Endothelial cell of umbilical vein (primary cell): ENCODE results near the gene GSTM3. TPM values are rescaled to one million over a fixed set of nuclear protein-coding genes. Genes with fewer than 3 reads are reported as not detected.

Experiments used
- BruUV-seq: library from RNA; stranded (reverse); fragments of 400-500 nt; replicated peaks from 2 replicates; lab custom pipeline; 2021; lab: Mats Ljungman, UMichigan
- CTCF ChIA-PET: fragments of 300-600, 350-600 bp; sonication (Branson Sonifier 250); formaldehyde crosslinking; loops from one replicate; lab custom pipeline; 2021; ENCODE audit warnings: antibody characterized with exemption, inconsistent platforms; lab: Charles Lee
- POLR2A ChIA-PET: fragments of 300-600, 350-600 bp; sonication (Branson Sonifier 250); formaldehyde crosslinking; loops from one replicate; lab custom pipeline; 2021; ENCODE audit warnings: antibody characterized with exemption, inconsistent platforms; lab: Charles Lee
- DNase-seq: peaks from one replicate; pipeline ENCODE4 v3.0.0-alpha.2; 2011; ENCODE audit warnings: low read depth, low spot score
- FAIRE-seq: peaks from 2 replicates; lab custom pipeline; 2011; peaks lifted over from hg19 to GRCh38; lab: Jason Lieb, UNC
- H2AFZ ChIP-seq: 2 replicates; pipeline ENCODE4 v1.6.0; 2012; ENCODE audit warnings: low read depth, low read length, control low read depth, inconsistent platforms
- H3K27ac ChIP-seq: 2 replicates; pipeline ENCODE4 v1.5.1; 2011; ENCODE audit warnings: low read depth, mild to moderate bottlenecking, control low read depth, low read length, moderate library complexity; ENCODE audit not compliant: insufficient read depth
- H3K27me3 ChIP-seq, 2 experiments: 2 replicates each; pipeline versions ENCODE4 v1.6.0 to v1.6.1; 2011; ENCODE audit warnings: low read length in 2 of 2, mixed read lengths in 1 of 2; ENCODE audit not compliant: control insufficient read depth in 2 of 2, insufficient read depth in 2 of 2
- H3K36me3 ChIP-seq, 2 experiments: 2 replicates in 1 of 2; 3 replicates in 1 of 2; pipeline ENCODE4 v1.5.1; 2011; ENCODE audit warnings: low read length in 2 of 2, mild to moderate bottlenecking in 1 of 2, moderate library complexity in 1 of 2; ENCODE audit not compliant: control insufficient read depth in 2 of 2, insufficient read depth in 2 of 2; ENCODE audit errors: extremely low read depth in 1 of 2
- H3K4me1 ChIP-seq: 3 replicates; pipeline ENCODE4 v1.5.1; 2011; ENCODE audit warnings: mild to moderate bottlenecking, low read length; ENCODE audit not compliant: control insufficient read depth, insufficient read depth; ENCODE audit errors: extremely low read depth
- H3K4me2 ChIP-seq: 2 replicates; pipeline ENCODE4 v1.6.1; 2011; ENCODE audit warnings: low read length, control low read depth, mixed read lengths; ENCODE audit not compliant: insufficient read depth
- H3K4me3 ChIP-seq, 3 experiments: fragments of 200-600 bp in 1 of 3; sonication (generic), shearing (Covaris generic) in 1 of 3; replicated peaks in 1 of 3; 2 replicates each; pipeline ENCODE4 v1.5.1; 2011 to 2016; ENCODE audit warnings: control low read depth in 3 of 3, low read length in 3 of 3, mild to moderate bottlenecking in 2 of 3, inconsistent platforms in 1 of 3, low read depth in 1 of 3, moderate library complexity in 1 of 3; ENCODE audit not compliant: insufficient read depth in 1 of 3
- H3K79me2 ChIP-seq: 2 replicates; pipeline ENCODE4 v1.6.0; 2012; ENCODE audit warnings: low read length, inconsistent platforms; ENCODE audit not compliant: control insufficient read depth, insufficient read depth
- H3K9ac ChIP-seq: replicated peaks from 2 replicates; pipeline ENCODE3; 2011; ENCODE audit warnings: low read length, control low read depth; ENCODE audit not compliant: insufficient read depth; ENCODE audit errors: extremely low read depth
- H3K9me1 ChIP-seq: replicated peaks from 3 replicates; pipeline ENCODE4 v1.6.0; 2011; ENCODE audit warnings: mild to moderate bottlenecking, low read length; ENCODE audit not compliant: control insufficient read depth, insufficient read depth; ENCODE audit errors: extremely low read depth
- H3K9me3 ChIP-seq: replicated peaks from 2 replicates; pipeline ENCODE4 v1.5.1; 2012; ENCODE audit warnings: low read length, inconsistent platforms; ENCODE audit not compliant: control insufficient read depth, insufficient read depth
- H4K20me1 ChIP-seq: replicated peaks from 2 replicates; pipeline ENCODE3; 2011; ENCODE audit warnings: mild to moderate bottlenecking, low read length; ENCODE audit not compliant: control insufficient read depth, insufficient read depth; ENCODE audit errors: extremely low read depth
- CTCF ChIP-seq, 2 donors: IDR thresholded peaks; 1 replicate in 1 of 2; 2 replicates in 1 of 2; pipeline ENCODE4 v1.5.1; 2011; ENCODE audit warnings: low read length in 2 of 2, mild to moderate bottlenecking in 2 of 2, moderate library complexity in 2 of 2, control low read depth in 1 of 2, inconsistent platforms in 1 of 2, low read depth in 1 of 2; ENCODE audit not compliant: insufficient read depth in 1 of 2; ENCODE audit errors: extremely low read depth in 1 of 2
- EZH2 ChIP-seq: IDR thresholded peaks from 2 replicates; pipeline ENCODE4 v1.6.1; 2012; ENCODE audit warnings: borderline replicate concordance, low read depth, mild to moderate bottlenecking, moderate library complexity, low read length, inconsistent platforms; ENCODE audit not compliant: severe bottlenecking
- FOS ChIP-seq: IDR thresholded peaks from 2 replicates; pipeline ENCODE4 v1.6.1; 2011; ENCODE audit warnings: mild to moderate bottlenecking, low read length, moderate library complexity, borderline replicate concordance; ENCODE audit not compliant: insufficient read depth
- GATA2 ChIP-seq: IDR thresholded peaks from 2 replicates; pipeline ENCODE4 v1.7.0; 2011; ENCODE audit warnings: low read depth, mild to moderate bottlenecking, moderate library complexity, mixed read lengths, low read length; ENCODE audit not compliant: insufficient read length, insufficient read depth
- JUN ChIP-seq: IDR thresholded peaks from 2 replicates; pipeline ENCODE4 v1.6.1; 2011; ENCODE audit warnings: borderline replicate concordance, low read depth; ENCODE audit not compliant: insufficient read length, insufficient read depth
- MAX ChIP-seq: IDR thresholded peaks from 2 replicates; pipeline ENCODE4 v1.6.1; 2011; ENCODE audit not compliant: insufficient read depth, insufficient read length
- MYC ChIP-seq: IDR thresholded peaks from one replicate; pipeline ENCODE4 v1.6.1; 2011; ENCODE audit warnings: mild to moderate bottlenecking, low read depth, low read length
- POLR2A ChIP-seq: IDR thresholded peaks from 2 replicates; pipeline ENCODE4 v1.6.1; 2012; ENCODE audit warnings: low read depth, mild to moderate bottlenecking, control low read depth, low read length
- POLR2AphosphoS5 ChIP-seq: IDR thresholded peaks from 2 replicates; pipeline ENCODE4 v1.6.1; 2012; ENCODE audit warnings: low read depth, mild to moderate bottlenecking, control low read depth, low read length, moderate library complexity; ENCODE audit not compliant: insufficient read depth
- dilution Hi-C: fragments of 300-500 bp; cut with MboI; formaldehyde crosslinking; loops from one replicate; pipeline ENCODE4 v1.15.0; 2019; ENCODE audit warnings: low sequenced_read_pairs; ENCODE audit not compliant: extremely low pct_ligation_motif_present
- intact Hi-C: fragments of 100-400 bp; cut with micrococcal nuclease; formaldehyde crosslinking; loops from one replicate; pipeline ENCODE4 v1.10.0; 2022
- polyA plus RNA-seq, 4 experiments: library from polyadenylated mRNA; depleted of rRNA in 3 of 4; stranded (reverse) in 3 of 4; unstranded in 1 of 4; fragments of >200 nt; gene quantifications; 2 replicates each; pipeline versions ENCODE4 v1.2.1 to v1.2.3, GENCODE V29; 2011 to 2012; ENCODE audit warnings: missing spikeins in 1 of 4
- total RNA-seq: library from RNA; stranded (reverse); gene quantifications from 2 replicates; pipeline ENCODE4 v1.2.3, GENCODE V29; 2021

The GSTM3 gene
- total and polyA plus RNA-seq, 2 donors (not counting 3 experiments of a cell fraction or from before 2014, with no cell fraction given) = 27.9 to 52.0 TPM

- Histone ChIP-seq H3K36me3 (no peaks in the 10 kb centered on the region), H3K9me3 (no peaks in the 10 kb centered on the region), H3K4me1 (no peaks in the 10 kb centered on the region), H3K27me3 (peaks cover 0 to 4% of the 10 kb centered on the region in 2 experiments), H3K4me2 (no peak overlapping the region), H4K20me1 (no peaks in the 10 kb centered on the region), H3K79me2 (no peaks in the 10 kb centered on the region), H2AFZ (peak overlapping the region; percentile 10), H3K9me1 (no peaks in the 10 kb centered on the region), H3K4me3 (no peak overlapping the region), H3K9ac (no peak overlapping the region), H3K27ac (no peak overlapping the region)
- dilution Hi-C loops = loop anchor here (25.0 kb wide), 1 partner anchor 235 kb away; no protein-coding TSS in a partner anchor
- intact Hi-C loops = loop anchor here (1.0 to 2.0 kb wide), 3 partner anchors 133 to 234 kb away; partner anchors contain the start of genes AHCYL1 and CSF1
- TF ChIP-seq CTCF (IDR thresholded peaks at IDR 0.05; ENCODE audit: extremely low read depth in 1 of 2, insufficient read depth in 1 of 2, low read depth in 1 of 2, low read length in 2 of 2) (no peak), GATA2 (no peak), MAX (no peak), POLR2A (no peak), MYC (no peak), FOS (no peak), JUN (no peak), POLR2AphosphoS5 (no peak), EZH2 (no peak)
- CTCF ChIA-PET = interaction anchor here (0.7 to 17.2 kb wide), 30 partner anchors 8 to 328 kb away, joined by 3 to 807 read pairs (median 4); partner anchors contain the start of genes AHCYL1 and STRIP1
- POLR2A ChIA-PET = interaction anchor here (0.5 to 2.5 kb wide), 2 partner anchors 205 to 207 kb away, joined by 16 read pairs; partner anchors contain the start of gene AHCYL1
- BruUV-seq = no TSS peak
- no peak for DNase-seq
- no peak for FAIRE-seq
Observed at GRCh38 chr1:109777436-109777835, 36.6 kb upstream of the GSTM3 start.
